Gastrocnemius medialis (tissue), 4 donors: Measurements from ENCODE around the gene PITPNM2. TPM values are rescaled to one million over a fixed set of nuclear protein-coding genes. Genes with fewer than 3 reads are reported as not detected.
"Not testable (repeated sequence)": the region's sequence is repeated elsewhere in the genome, so short reads cannot be mapped to it uniquely, and the experiment has no call there.

Experiments used
- ATAC-seq, 2 donors: fragments of 150-250 bp; one replicate each; pipeline ENCODE4 v1.9.1; 2016
- DNase-seq, 2 donors: peaks; one replicate each; pipeline ENCODE4 v3.0.0-alpha.2; 2019
- H3K27ac ChIP-seq, 4 donors: fragments of 200-600 bp; sonication (generic); 1 replicate in 1 of 4; 2 replicates in 3 of 4; pipeline ENCODE4 v1.5.1; 2016 to 2018; ENCODE audit warnings: mild to moderate bottlenecking in 2 of 4, moderate library complexity in 1 of 4
- H3K27me3 ChIP-seq, 3 donors: fragments of 200-600 bp; sonication (generic) in 2 of 3; 1 replicate in 1 of 3; 2 replicates in 2 of 3; pipeline versions ENCODE4 v1.5.1 to v1.6.0; 2016 to 2019; ENCODE audit warnings: mild to moderate bottlenecking in 1 of 3, moderate library complexity in 1 of 3
- H3K36me3 ChIP-seq, 2 donors: fragments of 200-600 bp; sonication (generic) in 1 of 2; one replicate each; pipeline ENCODE4 v1.5.1; 2017 to 2018
- H3K4me1 ChIP-seq, 2 donors: fragments of 200-600 bp; sonication (generic) in 1 of 2; one replicate each; pipeline ENCODE4 v1.5.1; 2016 to 2017; ENCODE audit warnings: mild to moderate bottlenecking in 2 of 2
- H3K4me3 ChIP-seq, 4 donors: fragments of 200-600 bp; sonication (generic) in 3 of 4; 1 replicate in 1 of 4; 2 replicates in 3 of 4; pipeline ENCODE4 v1.5.1; 2016 to 2019; ENCODE audit warnings: mild to moderate bottlenecking in 2 of 4
- H3K9me3 ChIP-seq, 3 donors: fragments of 200-600 bp; sonication (generic) in 2 of 3; 1 replicate in 1 of 3; 2 replicates in 2 of 3; pipeline ENCODE4 v1.5.1; 2016 to 2019
- CTCF ChIP-seq, 5 experiments: fragments of 450-650 bp in 3 of 5; fragments of 200-600 bp in 2 of 5; sonication (generic) in 2 of 5; IDR thresholded peaks in 4 of 5; conservative IDR thresholded peaks in 1 of 5; 1 replicate in 4 of 5; 2 replicates in 1 of 5; pipeline ENCODE4 v1.5.1; 2016 to 2019; ENCODE audit warnings: antibody characterized with exemption in 5 of 5, mild to moderate bottlenecking in 3 of 5, moderate library complexity in 3 of 5
- POLR2A ChIP-seq, 2 donors: fragments of 450-650 bp; IDR thresholded peaks; one replicate each; pipeline ENCODE4 v1.6.1; 2017; ENCODE audit warnings: antibody characterized with exemption in 2 of 2, mild to moderate bottlenecking in 2 of 2, moderate library complexity in 2 of 2
- in situ Hi-C, 4 donors: fragments of 200-750 bp; cut with MboI; loops; one replicate each; pipeline versions ENCODE4 v1.15.0 to v1.8.0; 2017; ENCODE audit warnings: low sequenced_read_pairs in 4 of 4
- intact Hi-C: fragments of 100-400 bp; cut with DNase I; formaldehyde crosslinking; loops from one replicate; pipeline ENCODE4 v1.15.1; 2023; ENCODE audit warnings: low total_unique reads
- total RNA-seq, 4 donors: library from RNA; depleted of rRNA; stranded (reverse); fragments of >200 nt; gene quantifications; one replicate each; pipeline versions ENCODE4 v1.1.0 to v1.2.3, GENCODE V29; 2016

The PITPNM2 gene
- total RNA-seq, 4 donors from 2014 or later, result 2.1 to 3.8 (median 3.3) TPM

DNA sequence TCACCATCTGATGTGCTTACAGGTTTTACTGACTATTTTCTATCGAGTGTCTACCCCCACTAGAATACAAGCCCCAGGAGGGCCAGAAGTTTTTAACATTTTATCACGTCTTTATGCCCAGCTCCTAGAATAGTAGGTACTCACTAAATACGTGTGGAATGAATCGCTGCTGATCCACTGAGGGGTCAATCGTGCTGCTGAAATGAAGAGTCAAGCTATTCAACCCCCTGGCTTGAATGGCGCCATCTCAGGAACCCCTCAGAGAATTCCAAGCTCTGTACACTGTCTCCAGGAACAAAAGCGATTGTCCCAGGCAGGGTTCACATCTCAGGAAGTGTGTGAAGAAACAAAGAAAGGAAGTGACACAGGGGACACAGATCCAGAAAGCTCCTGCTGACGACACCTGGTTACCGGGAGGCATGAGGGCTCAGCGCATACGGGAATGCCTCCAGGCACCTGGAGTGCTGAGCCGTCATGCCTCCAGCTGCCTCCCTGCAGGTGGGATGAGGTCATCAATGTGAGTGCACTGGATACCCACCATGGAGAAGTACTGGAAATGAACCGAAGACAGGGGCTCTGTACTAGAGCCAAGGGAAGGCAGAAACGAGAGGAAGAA, 45.6 kb downstream of the PITPNM2 start:
- in situ Hi-C loops, result no loop called here
- Histone ChIP-seq H3K4me1 (peaks cover 42 to 46% of the 10 kb centered on the region in 2 donors), H3K36me3 (no peaks in the 10 kb centered on the region), H3K9me3 (no peaks in the 10 kb centered on the region), H3K27ac (peak overlapping the region; percentile 60 to 78 (median 68)), H3K27me3 (no peaks in the 10 kb centered on the region), H3K4me3 (peak overlapping the region in 3 of 4 donors; percentile 4 to 41 (median 13))
- TF ChIP-seq POLR2A (IDR thresholded peaks at IDR 0.05), result peak in 1 of 2 donors; percentile 45
- no peak for TF ChIP-seq CTCF (IDR thresholded peaks at IDR 0.05 in 4 of 5, conservative IDR thresholded peaks at IDR 0.05 in 1 of 5)
- intact Hi-C loops, result no loop called here
- DNase-seq, result no peak
- ATAC-seq, result peak; percentile 24 to 45

DNA sequence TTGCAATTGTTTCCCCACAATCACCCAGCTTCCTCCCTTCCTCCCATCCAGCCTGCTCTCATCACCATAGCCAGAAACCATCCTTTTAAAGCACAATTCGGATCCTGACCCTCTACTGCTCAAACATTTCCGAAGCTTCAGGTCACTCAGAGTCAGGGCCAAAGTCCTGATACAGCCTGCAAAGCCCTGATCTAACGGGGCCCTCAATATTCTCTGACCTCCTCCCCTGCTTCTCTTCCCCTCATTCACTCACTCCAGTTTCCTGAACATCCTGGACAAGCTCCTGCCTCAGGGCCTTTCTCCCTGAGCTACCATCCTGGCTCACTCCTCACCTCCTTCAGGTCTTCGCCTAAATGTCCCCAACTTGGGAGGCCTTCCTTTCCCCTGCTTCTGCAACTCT, 46.1 kb downstream of the PITPNM2 start:
- ATAC-seq, result no peak
- Histone ChIP-seq H3K9me3 (no peaks in the 10 kb centered on the region), H3K4me1 (peaks cover 44 to 48% of the 10 kb centered on the region in 2 donors), H3K36me3 (no peaks in the 10 kb centered on the region), H3K27me3 (no peaks in the 10 kb centered on the region), H3K4me3 (peak overlapping the region in 3 of 4 donors; percentile 4 to 41 (median 13)), H3K27ac (peak overlapping the region; percentile 26 to 78 (median 62))
- TF ChIP-seq POLR2A (IDR thresholded peaks at IDR 0.05) (no peak), CTCF (IDR thresholded peaks at IDR 0.05 in 4 of 5, conservative IDR thresholded peaks at IDR 0.05 in 1 of 5) (no peak)
- no peak for DNase-seq
- in situ Hi-C loops (no loop called here), intact Hi-C loops (no loop called here)

GRCh38 chr12:123104094-123104493, 46.8 kb downstream of the PITPNM2 start:
- H3K36me3 ChIP-seq, ATAC-seq, H3K9me3 ChIP-seq, intact Hi-C loops, in situ Hi-C loops, H3K27me3 ChIP-seq, DNase-seq: not testable (repeated sequence)
- H3K27ac ChIP-seq, result peak overlapping the region; percentile 29 to 78 (median 49)
- peak overlapping the region in 1 of 4 donors; percentile 41 for H3K4me3 ChIP-seq
- H3K4me1 ChIP-seq, result peaks cover 37 to 48% of the 10 kb centered on the region in 2 donors

GRCh38 chr12:123102781-123103503, 47.9 kb downstream of the PITPNM2 start:
- TF ChIP-seq CTCF (IDR thresholded peaks at IDR 0.05 in 4 of 5, conservative IDR thresholded peaks at IDR 0.05 in 1 of 5) (no peak), POLR2A (IDR thresholded peaks at IDR 0.05) (no peak)
- Histone ChIP-seq H3K27me3 (no peaks in the 10 kb centered on the region), H3K4me3 (peak overlapping the region in 1 of 4 donors; percentile 6), H3K9me3 (no peaks in the 10 kb centered on the region), H3K27ac (peak overlapping the region in 1 of 4 donors; percentile 78), H3K36me3 (no peaks in the 10 kb centered on the region), H3K4me1 (peaks cover 37 to 48% of the 10 kb centered on the region in 2 donors)
- intact Hi-C loops (no loop called here), in situ Hi-C loops (no loop called here)
- ATAC-seq (no peak), DNase-seq (no peak)

DNA sequence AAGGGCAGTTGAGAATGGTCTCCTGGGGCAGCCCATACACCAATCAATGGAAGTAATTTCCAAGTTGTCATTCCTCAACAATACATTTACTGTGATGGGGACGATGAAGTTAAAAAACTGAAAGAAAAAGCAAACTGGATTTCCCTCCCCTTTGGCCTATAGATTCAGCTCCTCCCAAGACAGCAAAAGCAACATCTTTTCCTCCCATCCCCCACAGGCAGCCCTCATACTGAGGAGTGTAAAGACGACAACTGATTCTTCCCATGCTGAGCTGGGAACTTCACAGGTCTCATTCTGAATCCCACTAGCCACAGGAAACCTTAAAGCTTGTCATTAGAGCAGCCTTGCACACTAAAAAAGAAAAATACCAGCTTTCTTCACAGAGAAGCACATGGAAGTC, 48.5 kb downstream of the PITPNM2 start:
- in situ Hi-C loops (no loop called here), intact Hi-C loops (no loop called here)
- no peak for TF ChIP-seq CTCF (IDR thresholded peaks at IDR 0.05 in 4 of 5, conservative IDR thresholded peaks at IDR 0.05 in 1 of 5)
- TF ChIP-seq POLR2A (IDR thresholded peaks at IDR 0.05), result no peak
- no peaks in the 10 kb centered on the region for H3K9me3 ChIP-seq
- ATAC-seq (no peak), DNase-seq (no peak)
- no peak overlapping the region for H3K27ac ChIP-seq
- H3K27me3 ChIP-seq, result no peaks in the 10 kb centered on the region
- peaks cover 34 to 48% of the 10 kb centered on the region in 2 donors for H3K4me1 ChIP-seq
- H3K36me3 ChIP-seq, result no peaks in the 10 kb centered on the region
- no peak overlapping the region for H3K4me3 ChIP-seq
